A549 (cell line): ENCODE results near the gene HPD.

Source experiments
- BHLHE40 ChIP-seq: IDR thresholded peaks from 2 replicates; pipeline ENCODE4 v1.6.1; 2012; ENCODE audit warnings: low read depth, low read length, inconsistent platforms
- EP300 ChIP-seq, 2 experiments: fragments of >200 bp; sonication (Bioruptor Twin); formaldehyde crosslinking; IDR thresholded peaks; 2 replicates in 1 of 2; 3 replicates in 1 of 2; pipeline ENCODE4 v1.6.1; 2016 to 2017
- KDM5A ChIP-seq: fragments of 200-600 bp; sonication (generic); IDR thresholded peaks from 2 replicates; pipeline ENCODE4 v1.6.1; 2016; ENCODE audit warnings: antibody characterized with exemption, mild to moderate bottlenecking
- MYC ChIP-seq: IDR thresholded peaks from 2 replicates; pipeline ENCODE4 v1.6.1; 2012; ENCODE audit warnings: mild to moderate bottlenecking, inconsistent platforms, low read length, improper control_type of control experiment, borderline replicate concordance
- NFE2L2 ChIP-seq: fragments of 150-350 bp; conservative IDR thresholded peaks from 2 replicates; pipeline ENCODE4 v1.6.1; 2014; ENCODE audit warnings: low read length
- NPAS2 ChIP-seq: fragments of 250-450 bp; sonication (Bioruptor Pico); IDR thresholded peaks from 2 replicates; pipeline ENCODE4 v1.8.0; 2022; ENCODE audit warnings: mild to moderate bottlenecking, moderate library complexity, borderline replicate concordance
- POLR2A ChIP-seq: IDR thresholded peaks from 2 replicates; pipeline ENCODE4 v1.6.1; 2012; ENCODE audit warnings: mild to moderate bottlenecking, low read length
- RAD21 ChIP-seq, 2 experiments: fragments of >200 bp in 1 of 2; sonication (Bioruptor Twin) in 1 of 2; formaldehyde crosslinking in 1 of 2; IDR thresholded peaks in 1 of 2; conservative IDR thresholded peaks in 1 of 2; 2 replicates in 1 of 2; 3 replicates in 1 of 2; pipeline ENCODE4 v1.6.1; 2012 to 2018; ENCODE audit warnings: inconsistent platforms in 1 of 2
- RFX5 ChIP-seq: fragments of 450-650 bp; IDR thresholded peaks from 2 replicates; pipeline ENCODE4 v1.7.1; 2014; ENCODE audit warnings: antibody characterized with exemption, mild to moderate bottlenecking, moderate library complexity
- SREBF2 ChIP-seq: fragments of 450-650 bp; IDR thresholded peaks from 2 replicates; pipeline ENCODE4 v1.6.1; 2014; ENCODE audit warnings: mild to moderate bottlenecking, moderate library complexity
- ZNF302 ChIP-seq: fragments of 250-450 bp; sonication (Bioruptor Pico); IDR thresholded peaks from 2 replicates; pipeline ENCODE4 v1.9.0; 2021; ENCODE audit warnings: inconsistent platforms, mild to moderate bottlenecking, moderate library complexity
- TF ChIP-seq, protein P1 (sequence below): IDR thresholded peaks from 2 replicates; pipeline ENCODE4 v1.6.1; 2012; ENCODE audit warnings: low read depth, borderline replicate concordance
- TF ChIP-seq, protein P2 (sequence below): fragments of >200 bp; sonication (Bioruptor Twin); formaldehyde crosslinking; IDR thresholded peaks from 3 replicates; pipeline ENCODE4 v1.5.1; 2016

DNA sequence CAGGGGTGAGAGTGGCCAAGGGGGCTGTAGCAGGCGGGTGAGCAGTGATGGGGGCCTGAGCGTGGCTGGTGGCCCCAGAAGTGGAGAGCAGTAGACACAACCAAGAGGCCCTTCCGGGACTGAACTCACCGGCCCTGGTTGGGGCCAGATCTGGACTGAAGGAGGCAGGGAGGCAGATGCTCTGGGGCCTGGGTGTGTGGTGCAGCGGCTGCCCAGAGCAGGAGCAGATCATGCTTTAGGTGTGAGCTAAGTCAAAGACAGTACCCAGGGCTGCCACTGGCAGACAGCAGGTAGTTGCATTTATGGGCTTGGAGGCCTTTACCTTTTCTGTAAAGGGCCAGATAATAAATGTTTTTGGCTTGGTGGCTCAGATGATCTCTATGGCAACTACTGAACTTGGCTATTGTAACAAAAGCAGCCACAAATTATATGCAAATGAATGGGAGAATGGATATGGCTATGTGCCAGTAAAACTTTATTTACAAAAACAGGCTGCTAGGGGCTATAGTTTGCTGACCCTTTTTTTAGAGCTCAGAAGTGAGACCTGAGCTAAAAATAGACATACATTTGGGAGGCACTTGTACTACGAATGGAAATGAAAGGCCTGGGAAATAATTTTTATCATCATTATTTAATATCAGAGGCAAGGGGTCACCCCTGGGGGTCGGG lies 29.3 kb downstream of the HPD start:
- TF ChIP-seq, protein P1, sequence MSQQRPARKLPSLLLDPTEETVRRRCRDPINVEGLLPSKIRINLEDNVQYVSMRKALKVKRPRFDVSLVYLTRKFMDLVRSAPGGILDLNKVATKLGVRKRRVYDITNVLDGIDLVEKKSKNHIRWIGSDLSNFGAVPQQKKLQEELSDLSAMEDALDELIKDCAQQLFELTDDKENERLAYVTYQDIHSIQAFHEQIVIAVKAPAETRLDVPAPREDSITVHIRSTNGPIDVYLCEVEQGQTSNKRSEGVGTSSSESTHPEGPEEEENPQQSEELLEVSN = no peak
- TF ChIP-seq, protein P2, sequence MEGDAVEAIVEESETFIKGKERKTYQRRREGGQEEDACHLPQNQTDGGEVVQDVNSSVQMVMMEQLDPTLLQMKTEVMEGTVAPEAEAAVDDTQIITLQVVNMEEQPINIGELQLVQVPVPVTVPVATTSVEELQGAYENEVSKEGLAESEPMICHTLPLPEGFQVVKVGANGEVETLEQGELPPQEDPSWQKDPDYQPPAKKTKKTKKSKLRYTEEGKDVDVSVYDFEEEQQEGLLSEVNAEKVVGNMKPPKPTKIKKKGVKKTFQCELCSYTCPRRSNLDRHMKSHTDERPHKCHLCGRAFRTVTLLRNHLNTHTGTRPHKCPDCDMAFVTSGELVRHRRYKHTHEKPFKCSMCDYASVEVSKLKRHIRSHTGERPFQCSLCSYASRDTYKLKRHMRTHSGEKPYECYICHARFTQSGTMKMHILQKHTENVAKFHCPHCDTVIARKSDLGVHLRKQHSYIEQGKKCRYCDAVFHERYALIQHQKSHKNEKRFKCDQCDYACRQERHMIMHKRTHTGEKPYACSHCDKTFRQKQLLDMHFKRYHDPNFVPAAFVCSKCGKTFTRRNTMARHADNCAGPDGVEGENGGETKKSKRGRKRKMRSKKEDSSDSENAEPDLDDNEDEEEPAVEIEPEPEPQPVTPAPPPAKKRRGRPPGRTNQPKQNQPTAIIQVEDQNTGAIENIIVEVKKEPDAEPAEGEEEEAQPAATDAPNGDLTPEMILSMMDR = no peak
- TF ChIP-seq BHLHE40 (no peak), POLR2A (no peak), RAD21 (conservative IDR thresholded peaks at IDR 0.05 in 1 of 2, IDR thresholded peaks at IDR 0.05 in 1 of 2) (no peak), SREBF2 (no peak), MYC (no peak), RFX5 (no peak), KDM5A (no peak), NPAS2 (CRISPR knock-in tag) (no peak), EP300 (IDR thresholded peaks at IDR 0.05) (no peak), NFE2L2 (no peak), ZNF302 (CRISPR knock-in tag) (no peak)
